ENCODE data around the gene HCN2. TPM values are rescaled to one million over a fixed set of nuclear protein-coding genes. Genes with fewer than 3 reads are reported as not detected.

HCN2 gene
- total RNA-seq, 1 experiment from 2014 or later, result 1.8 TPM

- Histone ChIP-seq H3K36me3 (replicated peaks; ENCODE audit: control insufficient read depth, insufficient read depth, low read length) (no peaks in the 10 kb centered on the region), H3K4me3 (ENCODE audit: insufficient read depth, low read depth, low read length) (peak within 1 kb of the TSS; percentile 38), H3K27me3 (ENCODE audit: control insufficient read depth, insufficient read depth, low read length) (peaks cover 16% of the 10 kb centered on the region)
- peak; percentile 100 for DNase-seq
Observed at GRCh38 chr19:639253-640160, 49.8 kb downstream of the HCN2 start, which contains the start of gene FGF22. TSS of gene FGF22 (plus strand) at chr19:639879. CDS start at chr19:639926, 47 bp downstream.

- H3K4me3 ChIP-seq (ENCODE audit: insufficient read depth, low read depth, low read length), result peak overlapping the region; percentile 34; the same call in 1 of the 2 replicates
- H3K27me3 ChIP-seq (ENCODE audit: control insufficient read depth, insufficient read depth, low read length), result peaks cover 16% of the 10 kb centered on the region
- no peaks in the 10 kb centered on the region for H3K36me3 ChIP-seq (replicated peaks; ENCODE audit: control insufficient read depth, insufficient read depth, low read length)
- DNase-seq, result no peak
Observed at GRCh38 chr19:640161-640558, 50.5 kb downstream of the HCN2 start.

GRCh38 chr19:640606-641189 is 51.0 kb downstream of the HCN2 start:
- DNase-seq, result no peak
- no peaks in the 10 kb centered on the region for H3K36me3 ChIP-seq (replicated peaks; ENCODE audit: control insufficient read depth, insufficient read depth, low read length)
- peaks cover 16% of the 10 kb centered on the region for H3K27me3 ChIP-seq (ENCODE audit: control insufficient read depth, insufficient read depth, low read length)
- no peak overlapping the region for H3K4me3 ChIP-seq (ENCODE audit: insufficient read depth, low read depth, low read length)

GRCh38 chr19:641702-642101 is 52.0 kb downstream of the HCN2 start:
- Histone ChIP-seq H3K4me3 (ENCODE audit: insufficient read depth, low read depth, low read length) (no peak overlapping the region), H3K36me3 (replicated peaks; ENCODE audit: control insufficient read depth, insufficient read depth, low read length) (no peaks in the 10 kb centered on the region), H3K27me3 (ENCODE audit: control insufficient read depth, insufficient read depth, low read length) (peaks cover 16% of the 10 kb centered on the region)
- no peak for DNase-seq

- Histone ChIP-seq H3K27me3 (ENCODE audit: control insufficient read depth, insufficient read depth, low read length) (peaks cover 16% of the 10 kb centered on the region), H3K4me3 (ENCODE audit: insufficient read depth, low read depth, low read length) (no peak overlapping the region), H3K36me3 (replicated peaks; ENCODE audit: control insufficient read depth, insufficient read depth, low read length) (no peaks in the 10 kb centered on the region; the same call in 1 of the 2 replicates)
- DNase-seq, result no peak
Observed at GRCh38 chr19:642767-643727, 53.4 kb downstream of the HCN2 start.

GRCh38 chr19:643736-644135 is 54.1 kb downstream of the HCN2 start:
- no peak for DNase-seq
- Histone ChIP-seq H3K4me3 (ENCODE audit: insufficient read depth, low read depth, low read length) (no peak overlapping the region), H3K36me3 (replicated peaks; ENCODE audit: control insufficient read depth, insufficient read depth, low read length) (peaks cover 2% of the 10 kb centered on the region; the same call in 1 of the 2 replicates), H3K27me3 (ENCODE audit: control insufficient read depth, insufficient read depth, low read length) (peaks cover 10% of the 10 kb centered on the region)

GRCh38 chr19:644363-644762 is 54.7 kb downstream of the HCN2 start:
- Histone ChIP-seq H3K27me3 (ENCODE audit: control insufficient read depth, insufficient read depth, low read length) (peaks cover 4% of the 10 kb centered on the region; the same call in 1 of the 2 replicates), H3K36me3 (replicated peaks; ENCODE audit: control insufficient read depth, insufficient read depth, low read length) (peaks cover 3% of the 10 kb centered on the region), H3K4me3 (ENCODE audit: insufficient read depth, low read depth, low read length) (no peak overlapping the region)
- DNase-seq, result no peak

- no peak overlapping the region for H3K4me3 ChIP-seq (ENCODE audit: insufficient read depth, low read depth, low read length)
- no peak for DNase-seq
- H3K36me3 ChIP-seq (replicated peaks; ENCODE audit: control insufficient read depth, insufficient read depth, low read length), result peaks cover 3% of the 10 kb centered on the region
- peaks cover 3% of the 10 kb centered on the region; the same call in 1 of the 2 replicates for H3K27me3 ChIP-seq (ENCODE audit: control insufficient read depth, insufficient read depth, low read length)
Observed at GRCh38 chr19:644789-645188, 55.1 kb downstream of the HCN2 start.

GRCh38 chr19:645912-646778 is 56.5 kb downstream of the HCN2 start:
- Histone ChIP-seq H3K36me3 (replicated peaks; ENCODE audit: control insufficient read depth, insufficient read depth, low read length) (peaks cover 3% of the 10 kb centered on the region), H3K4me3 (ENCODE audit: insufficient read depth, low read depth, low read length) (no peak overlapping the region), H3K27me3 (ENCODE audit: control insufficient read depth, insufficient read depth, low read length) (no peaks in the 10 kb centered on the region)
- no peak for DNase-seq

GRCh38 chr19:646779-647565 is 57.3 kb downstream of the HCN2 start:
- Histone ChIP-seq H3K4me3 (ENCODE audit: insufficient read depth, low read depth, low read length) (no peak overlapping the region), H3K36me3 (replicated peaks; ENCODE audit: control insufficient read depth, insufficient read depth, low read length) (peaks cover 3% of the 10 kb centered on the region), H3K27me3 (ENCODE audit: control insufficient read depth, insufficient read depth, low read length) (no peaks in the 10 kb centered on the region)
- no peak for DNase-seq

- peaks cover 3% of the 10 kb centered on the region for H3K36me3 ChIP-seq (replicated peaks; ENCODE audit: control insufficient read depth, insufficient read depth, low read length)
- H3K27me3 ChIP-seq (ENCODE audit: control insufficient read depth, insufficient read depth, low read length), result no peaks in the 10 kb centered on the region
- no peak overlapping the region for H3K4me3 ChIP-seq (ENCODE audit: insufficient read depth, low read depth, low read length)
- no peak for DNase-seq
Observed at GRCh38 chr19:647566-648284, 58.0 kb downstream of the HCN2 start.

- H3K36me3 ChIP-seq (replicated peaks; ENCODE audit: control insufficient read depth, insufficient read depth, low read length), result peaks cover 3% of the 10 kb centered on the region
- no peak overlapping the region for H3K4me3 ChIP-seq (ENCODE audit: insufficient read depth, low read depth, low read length)
- no peak for DNase-seq
- no peaks in the 10 kb centered on the region for H3K27me3 ChIP-seq (ENCODE audit: control insufficient read depth, insufficient read depth, low read length)
Observed at GRCh38 chr19:648305-648704, 58.6 kb downstream of the HCN2 start.
